OCI-LY7 (cell line): Measurements from ENCODE around the gene MGAT4C.

Experiments
- EZH2phosphoT487 ChIP-seq: fragments of 200-600 bp; sonication (generic); IDR thresholded peaks from 2 replicates; pipeline ENCODE4 v1.6.1; 2018; ENCODE audit warnings: low read depth, borderline replicate concordance, mild to moderate bottlenecking, mixed run types, antibody characterized with exemption, low read length, moderate library complexity, mixed read lengths
- TF ChIP-seq, protein P1 (sequence below): fragments of 200-600 bp; sonication (generic); conservative IDR thresholded peaks from 2 replicates; pipeline ENCODE4 v1.5.1; 2014; ENCODE audit warnings: mild to moderate bottlenecking, antibody characterized with exemption, low read length, moderate library complexity, mixed read lengths

DNA sequence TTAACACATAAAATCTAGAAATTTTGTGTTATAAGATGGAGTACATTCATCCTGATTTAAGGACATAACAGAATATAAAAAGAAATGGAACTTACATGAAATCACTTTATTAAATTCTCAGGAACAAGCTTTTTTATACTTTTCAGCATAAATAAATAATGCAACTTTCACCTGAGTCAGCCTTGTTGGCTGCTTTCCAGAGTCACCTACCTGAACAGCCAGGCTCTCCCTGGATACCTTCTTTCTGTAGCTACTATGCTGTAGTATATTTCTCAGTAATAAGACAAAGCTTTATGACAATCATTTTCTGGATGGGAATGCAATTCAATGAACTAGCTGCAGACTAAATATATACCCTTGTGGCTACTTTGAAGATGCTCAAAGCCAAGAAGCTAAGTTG lies 270.2 kb downstream of the MGAT4C start:
- TF ChIP-seq, protein P1, sequence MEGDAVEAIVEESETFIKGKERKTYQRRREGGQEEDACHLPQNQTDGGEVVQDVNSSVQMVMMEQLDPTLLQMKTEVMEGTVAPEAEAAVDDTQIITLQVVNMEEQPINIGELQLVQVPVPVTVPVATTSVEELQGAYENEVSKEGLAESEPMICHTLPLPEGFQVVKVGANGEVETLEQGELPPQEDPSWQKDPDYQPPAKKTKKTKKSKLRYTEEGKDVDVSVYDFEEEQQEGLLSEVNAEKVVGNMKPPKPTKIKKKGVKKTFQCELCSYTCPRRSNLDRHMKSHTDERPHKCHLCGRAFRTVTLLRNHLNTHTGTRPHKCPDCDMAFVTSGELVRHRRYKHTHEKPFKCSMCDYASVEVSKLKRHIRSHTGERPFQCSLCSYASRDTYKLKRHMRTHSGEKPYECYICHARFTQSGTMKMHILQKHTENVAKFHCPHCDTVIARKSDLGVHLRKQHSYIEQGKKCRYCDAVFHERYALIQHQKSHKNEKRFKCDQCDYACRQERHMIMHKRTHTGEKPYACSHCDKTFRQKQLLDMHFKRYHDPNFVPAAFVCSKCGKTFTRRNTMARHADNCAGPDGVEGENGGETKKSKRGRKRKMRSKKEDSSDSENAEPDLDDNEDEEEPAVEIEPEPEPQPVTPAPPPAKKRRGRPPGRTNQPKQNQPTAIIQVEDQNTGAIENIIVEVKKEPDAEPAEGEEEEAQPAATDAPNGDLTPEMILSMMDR, result no peak
- TF ChIP-seq EZH2phosphoT487, result no peak
